IPS-NIHi7 (cell line): ENCODE results near the gene KRTAP3-3.
"Not testable (repeated sequence)": the region's sequence is repeated elsewhere in the genome, so short reads cannot be mapped to it uniquely, and the experiment has no call there.

Experiments
- DNase-seq: peaks from one replicate; pipeline ENCODE4 v3.0.0; 2012; ENCODE audit warnings: mixed read lengths; ENCODE audit errors: extremely low spot score

KRTAP3-3 gene

DNA sequence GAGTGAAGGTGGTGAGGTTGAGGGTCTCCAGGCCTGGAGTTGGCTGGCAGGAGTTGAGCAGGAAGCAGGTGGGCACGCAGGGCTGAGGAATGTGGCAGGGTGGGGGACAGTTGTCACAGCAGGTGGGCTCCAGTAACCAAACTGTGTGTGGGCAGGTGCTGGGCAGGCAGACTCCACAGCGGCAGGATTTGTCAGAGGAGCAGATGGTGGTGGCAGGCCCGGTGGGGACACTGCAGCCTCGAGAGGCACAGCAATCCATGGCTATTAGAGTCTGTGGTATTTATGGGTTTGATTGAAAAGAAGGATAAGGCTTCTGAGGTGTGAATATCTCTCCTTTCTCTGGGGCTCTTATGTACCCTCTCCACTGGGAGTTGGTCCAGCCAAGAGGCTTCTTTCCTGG is at the start of gene KRTAP3-3:
Gene KRTAP3-3, minus strand, starts transcription at position 326 of the 400 bp plus-strand sequence. Its CDS starts 67 bp downstream, at position 259.
- DNase-seq, result no peak

DNA sequence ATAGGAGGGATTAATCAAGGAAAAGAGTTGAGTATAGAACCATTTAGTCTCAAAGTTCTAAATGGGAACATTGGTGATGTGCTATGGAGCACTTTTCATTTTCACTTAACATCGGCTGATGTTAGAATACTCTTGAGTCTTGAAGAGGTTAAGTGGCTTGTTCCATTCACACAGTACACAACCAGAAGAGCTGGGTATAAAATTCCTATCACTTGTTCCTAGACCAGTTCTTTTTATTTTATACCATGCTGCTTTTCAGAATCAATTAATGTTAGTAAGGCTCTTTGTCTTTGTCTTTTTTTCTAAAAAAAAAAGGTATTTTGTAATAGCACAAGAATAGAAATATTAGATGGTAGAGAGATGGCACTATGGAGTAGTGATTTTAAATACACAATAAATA is 49.0 kb upstream of the KRTAP3-3 start:
- DNase-seq, result no peak

DNA sequence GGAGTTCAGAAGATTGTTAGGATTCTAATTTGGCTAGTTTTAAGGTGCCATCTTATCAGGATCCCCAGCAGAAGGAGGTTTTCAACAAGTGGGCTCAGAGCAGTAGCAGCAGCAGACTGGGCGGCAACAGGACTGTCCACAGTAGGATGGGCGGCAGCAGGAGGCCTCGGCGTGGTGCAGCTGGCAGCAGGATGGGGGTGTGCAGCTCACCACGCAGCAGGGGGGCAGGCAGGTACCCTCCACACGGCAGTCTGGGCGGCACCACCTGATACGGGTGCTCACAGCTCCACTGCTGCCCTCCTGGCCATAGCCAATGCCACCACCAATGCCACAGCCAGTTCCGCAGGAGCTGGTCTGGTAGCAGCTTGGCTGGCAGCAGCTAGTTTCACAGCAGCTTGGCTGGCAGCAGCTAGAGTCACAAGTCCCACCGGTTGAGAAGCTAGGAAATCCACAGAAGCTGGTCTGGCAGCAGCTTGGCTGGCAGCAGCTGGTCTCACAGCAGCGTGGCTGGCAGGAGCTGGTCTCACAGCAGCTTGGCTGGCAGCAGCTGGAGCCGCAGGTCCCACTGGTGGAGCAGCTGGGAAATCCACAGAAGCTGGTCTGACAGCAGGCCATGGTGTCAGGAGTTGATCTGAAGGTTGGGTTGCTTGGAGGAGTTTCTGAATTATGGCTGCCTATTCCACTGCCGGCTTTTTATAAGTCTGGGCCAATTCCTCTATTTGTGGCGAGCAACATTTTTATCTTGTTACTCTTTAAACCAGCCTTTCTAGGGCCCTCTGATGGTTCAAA is 47.0 kb upstream of the KRTAP3-3 start, which contains the start of gene KRTAP1-1:
Gene KRTAP1-1, minus strand, starts transcription at position 668 of the 789 bp plus-strand sequence. Its CDS starts 53 bp downstream, at position 615.
- not testable (repeated sequence) for DNase-seq

DNA sequence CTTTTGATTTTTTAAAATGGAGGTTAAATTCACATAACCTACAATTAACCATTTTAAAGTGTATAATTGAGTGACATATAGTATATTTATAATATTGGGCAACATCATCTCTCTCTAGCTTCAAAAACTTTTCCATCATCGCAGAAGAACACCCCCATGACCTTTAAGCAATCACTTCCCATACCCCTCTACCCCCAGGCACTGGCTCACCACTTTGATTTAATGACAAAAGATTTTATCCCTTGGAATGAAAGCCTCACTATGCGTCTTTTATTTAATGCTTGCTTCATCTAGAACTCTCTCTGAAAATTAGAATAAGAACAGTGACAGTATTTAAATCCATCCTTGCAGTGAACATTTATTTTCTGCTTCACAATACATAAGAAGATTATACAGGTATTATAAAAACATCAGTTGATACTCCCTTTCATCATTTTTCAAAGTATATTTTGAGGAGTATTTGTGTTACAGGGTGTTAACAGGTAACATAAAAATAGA is 43.9 kb upstream of the KRTAP3-3 start:
- no peak for DNase-seq

DNA sequence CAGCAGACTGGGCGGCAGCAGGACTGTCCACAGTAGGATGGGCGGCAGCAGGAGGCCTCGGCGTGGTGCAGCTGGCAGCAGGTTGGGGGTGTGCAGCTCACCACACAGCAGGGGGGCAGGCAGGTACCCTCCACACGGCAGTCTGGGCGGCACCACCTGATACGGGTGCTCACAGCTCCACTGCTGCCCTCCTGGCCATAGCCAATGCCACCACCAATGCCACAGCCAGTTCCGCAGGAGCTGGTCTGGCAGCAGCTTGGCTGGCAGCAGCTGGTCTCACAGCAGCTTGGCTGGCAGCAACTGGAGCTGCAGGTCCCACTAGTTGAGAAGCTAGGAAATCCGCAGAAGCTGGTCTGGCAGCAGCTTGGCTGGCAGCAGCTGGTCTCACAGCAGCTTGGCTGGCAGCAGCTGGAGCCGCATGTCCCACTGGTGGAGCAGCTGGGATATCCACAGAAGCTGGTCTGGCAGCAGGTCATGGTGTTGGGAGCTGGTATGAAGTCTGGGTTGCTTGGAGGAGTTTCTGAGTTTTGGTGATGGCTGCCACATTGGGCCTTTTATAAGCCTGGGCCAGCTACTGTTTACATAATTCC is 40.5 kb upstream of the KRTAP3-3 start, which contains the start of gene KRTAP1-3:
Gene KRTAP1-3, minus strand, starts transcription at position 529 of the 590 bp plus-strand sequence. Its CDS starts 53 bp downstream, at position 476.
- DNase-seq, result not testable (repeated sequence)

DNA sequence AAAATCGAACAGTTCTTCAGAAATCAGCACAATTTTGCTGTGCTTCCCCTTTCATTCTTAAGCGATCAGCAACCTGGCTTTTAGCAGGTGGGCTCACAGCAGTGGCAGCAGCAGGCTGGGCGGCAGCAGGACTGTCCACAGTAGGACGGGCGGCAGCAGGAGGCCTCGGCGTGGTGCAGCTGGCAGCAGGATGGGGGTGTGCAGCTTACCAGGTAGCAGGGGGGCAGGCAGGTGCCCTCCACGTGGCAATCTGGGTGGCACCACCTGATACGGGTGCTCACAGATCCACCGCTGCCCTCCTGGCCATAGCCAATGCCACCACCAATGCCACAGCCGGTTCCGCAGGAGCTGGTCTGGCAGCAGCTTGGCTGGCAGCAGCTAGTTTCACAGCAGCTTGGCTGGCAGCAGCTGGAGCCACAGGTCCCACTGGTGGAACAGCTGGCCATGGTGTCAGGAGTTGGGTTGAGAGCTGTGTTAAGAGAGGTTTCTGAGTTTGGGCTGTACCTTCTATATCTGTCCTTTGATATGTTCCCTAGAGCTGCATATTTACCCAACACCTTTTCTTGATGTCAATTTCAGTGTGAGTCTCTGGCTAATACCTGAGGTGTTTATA is 35.8 kb upstream of the KRTAP3-3 start, which contains the start of gene KRTAP1-4:
Gene KRTAP1-4, minus strand, starts transcription at position 563 of the 613 bp plus-strand sequence. Its CDS starts 117 bp downstream, at position 446.
- no peak for DNase-seq

DNA sequence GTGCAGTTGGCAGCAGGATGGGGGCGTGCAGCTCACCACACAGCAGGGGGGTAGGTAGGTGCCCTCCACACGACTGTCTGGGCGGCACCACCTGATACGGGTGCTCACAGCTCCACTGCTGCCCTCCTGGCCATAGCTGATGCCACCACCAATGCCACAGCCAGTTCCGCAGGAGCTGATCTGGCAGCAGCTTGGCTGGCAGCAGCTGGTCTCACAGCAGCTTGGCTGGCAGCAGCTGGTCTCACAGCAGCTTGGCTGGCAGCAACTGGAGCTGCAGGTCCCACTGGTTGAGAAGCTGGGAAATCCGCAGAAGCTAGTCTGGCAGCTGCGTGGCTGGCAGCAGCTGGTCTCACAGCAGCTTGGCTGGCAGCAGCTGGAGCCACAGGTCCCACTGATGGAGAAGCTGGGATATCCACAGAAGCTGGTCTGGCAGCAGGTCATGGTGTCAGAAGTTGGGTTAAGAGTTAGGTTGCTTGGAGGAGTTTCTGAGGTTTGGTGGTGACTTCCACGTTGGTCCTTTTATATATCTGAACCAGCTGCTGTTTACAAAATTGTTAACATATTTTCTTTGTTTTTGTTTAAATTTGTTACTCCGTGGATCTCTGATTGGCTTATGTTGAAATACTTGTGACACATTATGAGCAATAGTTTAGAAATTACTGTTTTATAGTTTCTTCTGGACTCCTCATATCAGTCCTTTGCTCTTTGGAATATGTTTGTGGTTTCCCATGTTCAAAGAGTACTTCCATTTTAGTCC is 32.9 kb upstream of the KRTAP3-3 start, which contains the start of gene KRTAP1-5:
Gene KRTAP1-5, minus strand, starts transcription at position 494 of the 757 bp plus-strand sequence. Its CDS starts 53 bp downstream, at position 441.
- no peak for DNase-seq

DNA sequence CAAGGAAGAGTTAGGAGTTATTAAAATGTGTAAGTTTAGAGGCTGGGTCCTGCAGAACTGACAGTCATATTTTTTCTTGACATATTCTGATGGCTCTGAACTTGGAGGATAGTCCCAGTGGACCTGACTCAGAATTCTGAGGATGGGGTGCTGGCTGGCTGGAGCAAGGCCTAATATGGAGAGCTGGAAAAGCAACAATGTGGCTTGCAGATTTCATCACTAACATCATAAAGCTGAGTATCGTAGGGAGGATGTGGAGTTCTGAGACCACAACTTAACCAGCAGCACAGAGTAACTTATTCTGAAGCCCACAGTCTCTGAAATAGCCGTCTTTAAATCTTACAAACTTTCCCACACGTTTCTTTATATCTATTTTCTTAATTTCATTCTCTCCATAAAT is 30.7 kb upstream of the KRTAP3-3 start:
- no peak for DNase-seq

DNA sequence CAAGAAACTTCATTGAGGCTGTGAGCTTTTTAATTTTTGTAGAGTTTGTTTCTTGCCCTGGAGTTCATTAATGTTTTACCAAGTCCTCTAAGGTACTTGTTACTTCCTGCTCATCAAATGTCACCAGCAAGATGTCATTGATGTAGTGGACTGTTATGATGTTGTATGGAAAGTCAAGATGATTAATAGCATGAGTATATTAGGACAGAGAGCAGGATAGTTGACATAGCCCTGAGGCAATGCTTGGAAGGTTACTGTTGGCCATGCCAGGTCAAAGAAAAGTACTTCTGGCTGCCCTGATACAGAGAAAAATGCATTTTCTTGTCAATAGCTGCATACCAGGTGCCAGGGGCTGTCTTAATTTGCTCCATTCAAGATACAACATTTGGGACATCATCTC is 26.4 kb upstream of the KRTAP3-3 start:
- DNase-seq, result no peak

DNA sequence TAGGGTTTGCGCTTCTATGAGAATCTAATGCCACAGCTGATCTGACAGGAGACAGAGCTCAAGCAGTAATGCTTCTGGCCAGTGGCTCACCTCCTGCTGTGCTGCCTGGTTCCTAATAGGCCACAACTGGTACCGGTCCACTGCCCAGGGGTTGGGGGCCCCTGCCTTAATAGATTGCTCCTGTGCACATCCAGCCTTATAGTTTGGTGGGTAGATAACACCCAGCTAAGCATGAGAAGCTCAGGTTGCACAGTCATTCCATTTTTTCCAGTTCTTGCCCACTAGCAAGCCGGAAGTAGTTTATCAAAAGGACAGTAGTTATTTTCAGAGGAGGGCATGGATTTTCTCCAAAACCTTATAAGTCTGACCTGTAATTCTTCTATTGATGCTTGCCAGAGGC is 25.5 kb upstream of the KRTAP3-3 start:
- no peak for DNase-seq

DNA sequence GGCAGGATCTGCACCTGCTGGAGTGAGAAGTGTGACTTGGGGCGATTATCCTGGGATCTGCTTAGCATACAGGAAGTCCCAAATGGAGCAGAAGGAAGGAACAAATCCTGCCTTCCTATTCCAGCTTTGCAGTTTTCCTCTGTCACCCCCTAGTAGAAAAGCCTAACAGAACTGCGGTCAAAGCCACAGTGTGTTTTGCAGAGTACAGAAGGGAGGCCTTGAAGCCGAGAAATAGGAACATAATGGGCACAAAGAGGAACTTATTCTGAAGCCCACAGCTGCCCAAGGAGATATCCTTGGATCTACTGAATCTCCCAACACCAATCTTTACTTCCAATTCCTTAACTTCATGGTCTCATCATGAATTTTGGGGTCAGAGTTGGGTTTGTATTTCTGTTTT is 24.6 kb upstream of the KRTAP3-3 start:
- no peak for DNase-seq

DNA sequence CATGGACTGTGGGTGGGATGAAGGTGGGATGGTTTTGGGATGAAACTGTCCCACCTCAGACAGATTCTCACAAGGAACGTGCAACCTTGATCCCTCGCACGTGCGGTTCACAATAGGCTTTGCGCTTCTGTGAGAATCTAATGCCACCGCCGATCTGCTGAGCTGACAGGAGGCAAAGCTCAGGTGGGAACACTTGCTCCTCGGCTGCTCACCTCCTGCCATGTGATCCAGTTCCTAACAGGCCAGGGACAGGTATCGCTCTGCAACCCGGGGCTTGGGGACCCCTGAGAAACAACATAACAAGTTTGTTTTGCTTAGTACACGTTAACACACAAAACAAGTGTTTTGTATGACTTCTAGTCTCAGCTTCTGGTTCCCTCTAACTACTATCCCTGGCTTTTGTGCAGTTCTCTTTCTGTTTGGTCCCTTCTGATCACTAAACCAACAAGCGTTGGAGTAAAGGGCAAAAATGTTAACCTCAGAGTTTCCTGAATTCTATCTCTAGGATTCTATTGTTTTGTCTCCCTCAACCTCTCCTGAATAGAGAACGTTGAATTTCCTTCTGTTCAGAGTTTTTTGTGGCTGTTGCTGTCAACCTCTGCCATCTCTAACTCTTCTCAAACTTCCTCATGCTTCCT is 22.7 kb upstream of the KRTAP3-3 start:
- no peak for DNase-seq

DNA sequence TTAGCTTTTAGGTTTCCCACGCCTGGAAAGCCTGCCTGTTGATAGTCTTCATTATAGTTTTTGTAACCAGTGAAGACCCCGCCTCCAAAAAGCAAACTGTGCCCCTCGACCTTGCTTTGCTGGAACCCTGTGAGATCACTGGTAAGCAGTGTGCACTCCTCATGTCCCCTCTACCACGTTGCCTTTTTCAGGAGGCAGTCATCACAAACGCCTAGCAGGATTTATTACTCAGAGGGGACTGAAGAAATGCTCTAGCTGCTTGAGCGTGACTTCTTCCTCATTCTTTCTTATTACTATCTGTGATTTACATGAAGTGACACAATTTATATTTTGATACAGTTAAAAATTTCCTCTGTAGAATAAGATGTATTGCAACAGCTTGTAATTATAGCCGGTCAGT is 21.5 kb upstream of the KRTAP3-3 start:
- DNase-seq, result no peak

DNA sequence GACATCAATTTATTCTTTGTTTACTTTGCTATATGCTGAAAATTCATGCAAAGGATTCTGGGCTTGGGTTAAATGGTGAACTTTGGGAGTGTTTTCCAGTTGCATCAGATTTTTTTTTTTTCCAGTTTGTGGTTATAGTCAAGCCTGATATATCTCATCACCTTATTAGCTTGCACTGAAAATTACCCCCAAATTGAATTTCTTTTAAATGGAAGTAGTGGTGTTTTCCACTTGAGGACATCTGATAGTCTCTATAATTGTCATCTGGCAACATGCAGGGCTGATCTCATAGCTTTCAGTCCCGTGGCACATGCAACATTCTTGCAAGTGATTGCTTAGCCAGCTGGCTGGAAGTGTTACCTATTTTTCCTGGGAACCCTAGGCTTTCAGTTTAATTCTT is 19.6 kb upstream of the KRTAP3-3 start:
- DNase-seq, result no peak

DNA sequence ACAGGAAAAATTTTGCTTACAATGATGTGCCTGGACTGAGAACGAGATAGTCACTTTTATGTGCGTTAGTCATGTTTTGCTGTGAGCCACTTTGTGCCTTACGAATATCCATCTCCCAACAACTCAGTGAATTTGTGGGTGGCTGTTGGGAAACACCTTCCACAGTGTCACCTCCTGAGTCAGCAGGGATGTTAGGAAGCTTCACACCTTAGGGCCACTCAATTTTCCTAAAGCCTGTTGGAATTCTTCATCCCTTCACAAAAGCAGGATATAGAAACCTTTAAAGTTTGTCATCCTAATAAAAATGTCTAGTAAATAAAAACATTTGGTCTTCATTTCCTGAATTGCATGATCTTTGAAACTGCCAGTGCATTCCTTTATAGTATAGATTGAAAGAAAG is 19.2 kb upstream of the KRTAP3-3 start:
- no peak for DNase-seq

DNA sequence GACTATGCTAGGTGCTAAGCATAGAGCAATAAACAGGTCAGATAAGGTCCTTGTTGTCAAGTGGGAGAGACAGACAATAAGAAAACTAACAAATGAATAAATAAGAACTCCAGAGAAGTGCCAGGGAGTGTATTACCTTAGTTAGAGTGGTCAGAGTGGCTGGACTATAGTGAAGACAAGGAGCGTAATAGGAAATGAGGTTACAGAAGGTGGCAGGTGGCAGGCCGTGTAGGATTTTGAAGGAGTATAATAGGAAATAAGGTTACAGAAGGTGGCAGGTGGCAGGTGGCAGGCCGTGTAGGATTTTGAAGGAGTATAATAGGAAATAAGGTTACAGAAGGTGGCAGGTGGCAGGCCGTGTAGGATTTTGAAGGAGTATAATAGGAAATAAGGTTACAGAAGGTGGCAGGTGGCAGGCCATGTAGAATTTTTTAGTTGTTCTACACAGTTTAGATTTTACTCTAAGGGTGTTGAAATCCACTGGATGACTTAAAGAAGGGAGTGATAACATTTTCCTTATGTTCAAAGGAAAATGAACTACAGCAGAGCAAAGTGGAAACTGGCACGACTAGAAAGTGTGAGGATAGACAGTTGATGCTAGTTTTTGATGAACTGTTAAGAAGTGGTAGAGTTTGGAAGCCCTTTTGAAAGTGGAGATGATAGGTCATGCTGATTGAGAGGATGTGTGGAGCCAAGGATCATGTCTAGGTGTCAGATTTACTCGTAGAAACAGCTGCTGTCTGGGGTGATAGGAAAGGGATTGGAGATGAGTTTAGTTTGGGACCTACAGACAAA is 18.6 kb upstream of the KRTAP3-3 start:
- no peak for DNase-seq

DNA sequence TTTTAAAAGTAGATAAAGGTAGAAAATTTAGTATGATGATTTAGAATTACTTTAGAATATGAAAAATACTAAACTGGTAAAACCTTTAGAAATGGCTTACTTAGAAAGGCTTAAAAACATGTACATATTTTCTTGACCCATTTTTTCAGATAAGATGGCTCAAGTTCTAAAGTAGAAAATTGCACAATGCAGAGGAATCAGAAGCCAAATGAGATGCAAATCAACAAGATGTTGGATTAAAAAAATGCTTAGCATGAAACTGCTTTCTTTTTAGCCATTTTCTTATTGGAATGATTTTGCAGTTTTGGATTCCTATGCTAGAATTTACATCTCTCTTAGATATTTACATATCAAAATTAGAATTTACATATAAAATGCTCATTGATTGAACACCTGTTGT is 16.5 kb upstream of the KRTAP3-3 start:
- DNase-seq, result no peak

DNA sequence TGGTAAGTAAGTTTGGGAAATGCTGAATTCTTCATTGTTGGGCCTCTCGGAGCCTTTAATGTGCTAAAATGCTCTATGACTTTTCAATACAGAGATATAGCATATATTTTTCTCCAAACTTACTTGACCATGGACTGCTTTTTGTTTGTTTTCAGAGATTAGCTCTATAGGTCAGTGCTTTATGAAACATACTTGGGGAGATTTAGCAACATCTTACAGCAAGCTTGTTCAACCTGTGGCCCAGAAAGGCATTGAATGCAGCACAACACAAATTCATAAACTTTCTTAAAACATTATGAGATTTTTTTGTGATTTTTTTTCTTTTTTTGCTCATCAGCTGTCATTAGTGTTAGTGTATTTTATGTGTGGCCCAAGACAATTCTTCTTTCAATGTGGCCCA is 16.0 kb upstream of the KRTAP3-3 start:
- no peak for DNase-seq

DNA sequence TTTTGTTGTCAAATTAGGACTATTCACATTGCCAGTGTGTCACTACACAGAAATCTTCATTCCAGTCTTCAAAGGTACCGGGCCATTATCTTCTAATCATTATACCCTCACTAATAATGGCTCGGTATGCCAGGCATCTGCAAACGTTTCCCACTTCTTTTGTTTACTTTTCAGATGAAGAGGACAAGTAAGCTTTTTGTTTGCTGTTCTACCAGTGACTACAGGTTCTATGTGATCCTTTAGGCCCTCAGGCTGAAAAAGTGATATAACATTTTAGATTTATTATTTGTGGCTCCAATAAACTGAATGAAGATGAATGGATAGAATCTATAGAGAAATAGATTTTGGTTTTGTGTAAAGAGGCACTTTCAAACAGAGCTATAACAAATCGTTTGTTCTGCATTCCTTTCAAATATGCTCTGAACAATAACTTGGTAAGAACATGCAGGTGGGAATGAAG is 15.4 kb upstream of the KRTAP3-3 start:
- DNase-seq, result no peak

DNA sequence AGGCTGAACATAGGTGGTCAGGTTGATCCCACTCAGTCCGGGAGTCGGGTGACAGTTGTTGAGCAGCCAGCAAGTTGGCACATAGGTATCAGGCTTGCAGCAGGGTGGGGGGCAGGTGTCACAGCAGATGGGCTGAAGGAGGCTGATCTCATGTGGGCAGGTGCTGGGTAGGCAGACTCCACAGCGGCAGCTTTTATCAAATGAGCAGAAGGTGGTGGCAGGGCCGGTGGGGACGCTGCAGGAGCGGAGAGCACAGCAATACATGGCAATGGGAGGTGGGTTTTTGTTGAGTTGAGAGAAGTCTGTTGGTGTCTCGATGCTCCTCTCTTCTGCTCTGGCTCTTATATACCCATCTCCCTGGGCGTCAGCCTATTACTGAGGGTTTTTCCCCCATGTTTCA is 14.8 kb upstream of the KRTAP3-3 start, which contains the start of gene KRTAP3-1:
Gene KRTAP3-1, minus strand, starts transcription at position 318 of the 400 bp plus-strand sequence. Its CDS starts 54 bp downstream, at position 264.
- DNase-seq, result peak; percentile 15
